Measurements from ENCODE around the gene DSEL.

DSEL gene

GRCh38 chr18:67504739-67505138 lies 11.8 kb downstream of the DSEL start:
- DNase-seq (ENCODE audit: low read depth in 1 of 2, low spot score in 1 of 2) = no peak

GRCh38 chr18:67500522-67501205 lies 15.9 kb downstream of the DSEL start:
- DNase-seq (ENCODE audit: low read depth in 1 of 2, low spot score in 1 of 2) = no peak

- no peak for DNase-seq (ENCODE audit: low read depth in 1 of 2, low spot score in 1 of 2)
These were observed 20.1 kb downstream of the DSEL start for GRCh38 chr18:67496469-67496868.

GRCh38 chr18:67486534-67486933 lies 30.0 kb downstream of the DSEL start:
- no peak for DNase-seq (ENCODE audit: low read depth in 1 of 2, low spot score in 1 of 2)

GRCh38 chr18:67485655-67486054 lies 30.9 kb downstream of the DSEL start:
- DNase-seq (ENCODE audit: low read depth in 1 of 2, low spot score in 1 of 2) = no peak

GRCh38 chr18:67484458-67484857 lies 32.1 kb downstream of the DSEL start:
- no peak for DNase-seq (ENCODE audit: low read depth in 1 of 2, low spot score in 1 of 2)

- DNase-seq (ENCODE audit: low read depth in 1 of 2, low spot score in 1 of 2) = no peak
These were observed 32.6 kb downstream of the DSEL start for GRCh38 chr18:67483952-67484351.

GRCh38 chr18:67483237-67483636 lies 33.3 kb downstream of the DSEL start:
- DNase-seq (ENCODE audit: low read depth in 1 of 2, low spot score in 1 of 2) = no peak

- DNase-seq (ENCODE audit: low read depth in 1 of 2, low spot score in 1 of 2) = no peak
These were observed 38.3 kb downstream of the DSEL start for GRCh38 chr18:67478249-67478648.

GRCh38 chr18:67477522-67477921 lies 39.0 kb downstream of the DSEL start:
- no peak for DNase-seq (ENCODE audit: low read depth in 1 of 2, low spot score in 1 of 2)

GRCh38 chr18:67476585-67476984 lies 39.9 kb downstream of the DSEL start:
- no peak for DNase-seq (ENCODE audit: low read depth in 1 of 2, low spot score in 1 of 2)

- DNase-seq (ENCODE audit: low read depth in 1 of 2, low spot score in 1 of 2) = no peak
These were observed 40.8 kb downstream of the DSEL start for GRCh38 chr18:67475673-67476072.

- no peak for DNase-seq (ENCODE audit: low read depth in 1 of 2, low spot score in 1 of 2)
These were observed 48.5 kb downstream of the DSEL start for GRCh38 chr18:67468038-67468437.

GRCh38 chr18:67467188-67467587 lies 49.3 kb downstream of the DSEL start:
- DNase-seq (ENCODE audit: low read depth in 1 of 2, low spot score in 1 of 2) = no peak

GRCh38 chr18:67464499-67464898 lies 52.0 kb downstream of the DSEL start:
- no peak for DNase-seq (ENCODE audit: low read depth in 1 of 2, low spot score in 1 of 2)

GRCh38 chr18:67463829-67464228 lies 52.7 kb downstream of the DSEL start:
- DNase-seq (ENCODE audit: low read depth in 1 of 2, low spot score in 1 of 2) = no peak

GRCh38 chr18:67456711-67457110 lies 59.8 kb downstream of the DSEL start:
- no peak for DNase-seq (ENCODE audit: low read depth in 1 of 2, low spot score in 1 of 2)

Data from activated T-helper 1 cell treated with anti-CD3 and anti-CD28 coated beads, Interleukin-2, amount 50 U/mL, for 16 hours (primary cell).